WTC11 (cell line): ENCODE data around the gene PLK3. TPM values are rescaled to one million over a fixed set of nuclear protein-coding genes. Genes with fewer than 3 reads are reported as not detected.

Source experiments
- ATAC-seq: fragments of 200-7000 bp; cut with Tn5 transposase; 2 replicates; pipeline ENCODE4 v1.10.0; 2021; ENCODE audit warnings: mild to moderate bottlenecking, moderate library complexity
- CTCF ChIA-PET: fragments of 300-600 bp; sonication (Branson Sonifier 250); formaldehyde crosslinking; loops from one replicate; lab custom pipeline; 2021; ENCODE audit warnings: antibody characterized with exemption; lab: Charles Lee
- POLR2A ChIA-PET: fragments of 350-600 bp; sonication (Branson Sonifier 250); formaldehyde crosslinking; loops from one replicate; lab custom pipeline; 2021; ENCODE audit warnings: antibody characterized with exemption; lab: Charles Lee
- DNase-seq: peaks from one replicate; pipeline ENCODE4 v3.0.0; 2021; ENCODE audit warnings: low spot score
- H3K27ac Mint-ChIP-seq: 2 replicates; pipeline ENCODE4 v1.8.0; 2021; ENCODE audit warnings: mixed read lengths
- H3K27me3 Mint-ChIP-seq: 2 replicates; pipeline ENCODE4 v1.8.0; 2021; ENCODE audit warnings: low read depth, mild to moderate bottlenecking, moderate library complexity, mixed read lengths
- H3K36me3 Mint-ChIP-seq: 2 replicates; pipeline ENCODE4 v1.8.0; 2021; ENCODE audit warnings: mixed read lengths
- H3K4me1 Mint-ChIP-seq: 2 replicates; pipeline ENCODE4 v1.8.0; 2022; ENCODE audit warnings: mixed read lengths
- H3K4me3 Mint-ChIP-seq: 2 replicates; pipeline ENCODE4 v1.8.0; 2021; ENCODE audit warnings: mild to moderate bottlenecking, moderate library complexity, mixed read lengths
- H3K9me3 Mint-ChIP-seq: 2 replicates; pipeline ENCODE4 v1.8.0; 2021; ENCODE audit warnings: mixed read lengths
- ATF1 ChIP-seq: sonication (generic); formaldehyde crosslinking; IDR thresholded peaks from 2 replicates; pipeline ENCODE4 v1.8.1; 2023; ENCODE audit warnings: mild to moderate bottlenecking, moderate library complexity, missing genetic modification reagents
- CREM ChIP-seq: sonication (generic); formaldehyde crosslinking; IDR thresholded peaks from 2 replicates; pipeline ENCODE4 v1.8.1; 2022; ENCODE audit warnings: mild to moderate bottlenecking, missing genetic modification reagents, moderate library complexity
- FOXK1 ChIP-seq: sonication (generic); formaldehyde crosslinking; IDR thresholded peaks from 2 replicates; pipeline ENCODE4 v1.8.0; 2022; ENCODE audit warnings: mild to moderate bottlenecking, moderate library complexity, missing genetic modification reagents
- FOXP1 ChIP-seq: sonication (generic); formaldehyde crosslinking; IDR thresholded peaks from 2 replicates; pipeline ENCODE4 v1.8.0; 2022; ENCODE audit warnings: missing genetic modification reagents, mild to moderate bottlenecking, moderate library complexity, borderline replicate concordance
- GABPB1 ChIP-seq: sonication (generic); formaldehyde crosslinking; IDR thresholded peaks from 2 replicates; pipeline ENCODE4 v1.8.1; 2023; ENCODE audit warnings: mild to moderate bottlenecking, missing genetic modification reagents
- GRHL2 ChIP-seq: fragments of 250-450 bp; sonication (Bioruptor Pico); IDR thresholded peaks from 2 replicates; pipeline ENCODE4 v1.8.0; 2022; ENCODE audit warnings: mild to moderate bottlenecking, moderate library complexity; ENCODE audit not compliant: insufficient replicate concordance, severe bottlenecking
- KAT7 ChIP-seq: sonication (generic); formaldehyde crosslinking; IDR thresholded peaks from 2 replicates; pipeline ENCODE4 v1.8.1; 2023; ENCODE audit warnings: missing genetic modification reagents, mild to moderate bottlenecking, borderline replicate concordance
- MXD4 ChIP-seq: fragments of 250-450 bp; sonication (Bioruptor Pico); IDR thresholded peaks from 2 replicates; pipeline ENCODE4 v1.8.0; 2021; ENCODE audit warnings: mild to moderate bottlenecking, moderate library complexity, borderline replicate concordance
- NFE2L1 ChIP-seq: sonication (generic); formaldehyde crosslinking; IDR thresholded peaks from 2 replicates; pipeline ENCODE4 v1.8.1; 2023; ENCODE audit warnings: missing genetic modification reagents
- NFYB ChIP-seq: sonication (generic); formaldehyde crosslinking; conservative IDR thresholded peaks from 2 replicates; pipeline ENCODE4 v1.8.0; 2022; ENCODE audit warnings: low read depth, missing genetic modification reagents
- TP53 ChIP-seq: sonication (generic); formaldehyde crosslinking; IDR thresholded peaks from 2 replicates; pipeline ENCODE4 v1.8.1; 2023; ENCODE audit warnings: mild to moderate bottlenecking, missing genetic modification reagents
- ZNF232 ChIP-seq: sonication (generic); formaldehyde crosslinking; IDR thresholded peaks from 2 replicates; pipeline ENCODE4 v1.8.0; 2022; ENCODE audit warnings: mild to moderate bottlenecking, missing genetic modification reagents
- ZNF416 ChIP-seq: fragments of 250-450 bp; sonication (Bioruptor Pico); IDR thresholded peaks from 2 replicates; pipeline ENCODE4 v1.9.0; 2021; ENCODE audit warnings: mild to moderate bottlenecking, inconsistent platforms
- total RNA-seq: library from RNA; stranded (reverse); gene quantifications from 3 replicates; pipeline ENCODE4 v1.2.3, GENCODE V29; 2021
- TF ChIP-seq, protein P1 (sequence below): sonication (generic); formaldehyde crosslinking; IDR thresholded peaks from 2 replicates; pipeline ENCODE4 v1.8.1; 2022; ENCODE audit warnings: missing genetic modification reagents, borderline replicate concordance
- TF ChIP-seq, protein P2 (sequence below): sonication (generic); formaldehyde crosslinking; IDR thresholded peaks from 2 replicates; pipeline ENCODE4 v1.8.1; 2023; ENCODE audit warnings: mild to moderate bottlenecking, moderate library complexity, missing genetic modification reagents
- TF ChIP-seq, protein P3 (sequence below): sonication (generic); formaldehyde crosslinking; IDR thresholded peaks from 2 replicates; pipeline ENCODE4 v1.8.0; 2022; ENCODE audit warnings: mild to moderate bottlenecking, missing genetic modification reagents
- TF ChIP-seq, protein P4 (sequence below): sonication (generic); formaldehyde crosslinking; IDR thresholded peaks from 2 replicates; pipeline ENCODE4 v1.8.1; 2023; ENCODE audit warnings: mild to moderate bottlenecking, missing genetic modification reagents
- TF ChIP-seq, protein P5 (sequence below): sonication (generic); formaldehyde crosslinking; IDR thresholded peaks from 2 replicates; pipeline ENCODE4 v1.8.0; 2023; ENCODE audit warnings: mild to moderate bottlenecking, missing genetic modification reagents
- TF ChIP-seq, protein P6 (sequence below): sonication (generic); formaldehyde crosslinking; IDR thresholded peaks from 2 replicates; pipeline ENCODE4 v1.8.0; 2022; ENCODE audit warnings: mild to moderate bottlenecking, missing genetic modification reagents
- TF ChIP-seq, protein P7 (sequence below): sonication (generic); formaldehyde crosslinking; IDR thresholded peaks from 2 replicates; pipeline ENCODE4 v1.8.0; 2023; ENCODE audit warnings: missing genetic modification reagents, mild to moderate bottlenecking, borderline replicate concordance

PLK3 gene
- total RNA-seq, 1 experiment from 2014 or later = 16.4 TPM

DNA sequence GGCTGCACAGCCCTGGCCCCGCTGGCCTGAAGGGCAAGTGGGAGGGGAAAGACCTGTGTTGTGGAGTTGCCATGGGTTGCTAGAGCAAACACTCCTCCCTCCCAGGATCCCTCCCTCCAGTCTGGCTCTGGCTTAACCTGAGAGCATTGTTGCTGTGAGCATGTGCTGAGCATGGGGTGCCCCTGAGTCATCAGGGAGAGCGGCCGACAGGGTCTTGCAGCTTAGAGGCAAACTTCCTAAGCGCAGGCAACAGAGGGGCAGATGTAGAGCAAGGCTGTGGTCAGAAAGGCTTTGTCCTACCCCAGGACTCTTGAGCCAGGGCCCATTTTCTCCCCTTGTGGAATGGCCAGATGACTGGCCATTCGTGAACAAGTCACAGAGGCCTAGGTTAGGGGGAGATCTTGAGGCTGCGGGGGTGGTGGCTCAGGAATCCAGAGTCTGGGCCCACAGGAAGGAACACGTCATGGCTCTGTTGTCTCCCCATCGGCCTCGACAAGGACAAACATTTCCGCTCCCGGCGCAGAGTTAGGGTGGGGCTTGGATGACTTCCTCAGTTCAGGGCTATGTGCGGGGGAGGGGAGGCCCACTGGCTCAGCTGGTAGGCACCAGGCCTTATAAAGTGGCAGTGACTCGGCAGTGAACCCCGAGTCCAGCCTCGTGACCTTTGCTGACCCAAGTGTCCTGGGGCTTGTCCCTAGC is 7.3 kb downstream of the PLK3 start:
- ChIA-PET CTCF (interaction anchor here (0.5 to 2.9 kb wide), 15 partner anchors 7 to 625 kb away, joined by 3 to 44 read pairs (median 8); partner anchors contain the start of genes BEST4, PLK3 and RNU5D-1), POLR2A (interaction anchor here (0.9 to 2.6 kb wide), 8 partner anchors 7 to 179 kb away, joined by 3 to 24 read pairs (median 4); partner anchors contain the start of genes EIF2B3, PLK3, RNU5D-1 and RPS8)
- peak; percentile 70 for ATAC-seq
- DNase-seq = peak; percentile 77
- H3K27me3 Mint-ChIP-seq = peaks cover 7% of the 10 kb centered on the region
- H3K36me3 Mint-ChIP-seq = peaks cover 16% of the 10 kb centered on the region
- no peaks in the 10 kb centered on the region for H3K9me3 Mint-ChIP-seq
- peaks cover 32% of the 10 kb centered on the region for H3K4me1 Mint-ChIP-seq
- H3K4me3 Mint-ChIP-seq = peak overlapping the region; percentile 19; the same call in 1 of the 2 replicates
- H3K27ac Mint-ChIP-seq = peak overlapping the region; percentile 100
- TF ChIP-seq CREM (CRISPR knock-in tag) = peak; percentile 30; the same call in 1 of the 2 replicates
- TF ChIP-seq FOXK1 = peak; percentile 84
- TF ChIP-seq ZNF416 (CRISPR knock-in tag) = no peak
- TF ChIP-seq NFYB = no peak
- TF ChIP-seq FOXP1 (CRISPR knock-in tag) = peak; percentile 75; the same call in 1 of the 2 replicates
- TF ChIP-seq ATF1 (CRISPR knock-in tag) = 0 out of 2 replicates have a peak, but pooled peaks have one; percentile 20
- peak; percentile 85 for TF ChIP-seq GABPB1
- TF ChIP-seq MXD4 (CRISPR knock-in tag) = no peak
- peak; percentile 13; the same call in 1 of the 2 replicates for TF ChIP-seq NFE2L1 (CRISPR knock-in tag)
- TF ChIP-seq ZNF232 (CRISPR knock-in tag) = 0 out of 2 replicates have a peak, but pooled peaks have one; percentile 18
- TF ChIP-seq, protein P1, sequence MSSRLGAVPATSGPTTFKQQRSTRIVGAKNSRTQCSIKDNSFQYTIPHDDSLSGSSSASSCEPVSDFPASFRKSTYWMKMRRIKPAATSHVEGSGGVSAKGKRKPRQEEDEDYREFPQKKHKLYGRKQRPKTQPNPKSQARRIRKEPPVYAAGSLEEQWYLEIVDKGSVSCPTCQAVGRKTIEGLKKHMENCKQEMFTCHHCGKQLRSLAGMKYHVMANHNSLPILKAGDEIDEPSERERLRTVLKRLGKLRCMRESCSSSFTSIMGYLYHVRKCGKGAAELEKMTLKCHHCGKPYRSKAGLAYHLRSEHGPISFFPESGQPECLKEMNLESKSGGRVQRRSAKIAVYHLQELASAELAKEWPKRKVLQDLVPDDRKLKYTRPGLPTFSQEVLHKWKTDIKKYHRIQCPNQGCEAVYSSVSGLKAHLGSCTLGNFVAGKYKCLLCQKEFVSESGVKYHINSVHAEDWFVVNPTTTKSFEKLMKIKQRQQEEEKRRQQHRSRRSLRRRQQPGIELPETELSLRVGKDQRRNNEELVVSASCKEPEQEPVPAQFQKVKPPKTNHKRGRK (CRISPR knock-in tag) = no peak
- TF ChIP-seq, protein P2, sequence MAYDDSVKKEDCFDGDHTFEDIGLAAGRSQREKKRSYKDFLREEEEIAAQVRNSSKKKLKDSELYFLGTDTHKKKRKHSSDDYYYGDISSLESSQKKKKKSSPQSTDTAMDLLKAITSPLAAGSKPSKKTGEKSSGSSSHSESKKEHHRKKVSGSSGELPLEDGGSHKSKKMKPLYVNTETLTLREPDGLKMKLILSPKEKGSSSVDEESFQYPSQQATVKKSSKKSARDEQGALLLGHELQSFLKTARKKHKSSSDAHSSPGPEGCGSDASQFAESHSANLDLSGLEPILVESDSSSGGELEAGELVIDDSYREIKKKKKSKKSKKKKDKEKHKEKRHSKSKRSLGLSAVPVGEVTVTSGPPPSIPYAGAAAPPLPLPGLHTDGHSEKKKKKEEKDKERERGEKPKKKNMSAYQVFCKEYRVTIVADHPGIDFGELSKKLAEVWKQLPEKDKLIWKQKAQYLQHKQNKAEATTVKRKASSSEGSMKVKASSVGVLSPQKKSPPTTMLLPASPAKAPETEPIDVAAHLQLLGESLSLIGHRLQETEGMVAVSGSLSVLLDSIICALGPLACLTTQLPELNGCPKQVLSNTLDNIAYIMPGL (CRISPR knock-in tag) = 0 out of 2 replicates have a peak, but pooled peaks have one; percentile 51
- TF ChIP-seq, protein P3, sequence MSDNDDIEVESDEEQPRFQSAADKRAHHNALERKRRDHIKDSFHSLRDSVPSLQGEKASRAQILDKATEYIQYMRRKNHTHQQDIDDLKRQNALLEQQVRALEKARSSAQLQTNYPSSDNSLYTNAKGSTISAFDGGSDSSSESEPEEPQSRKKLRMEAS (CRISPR knock-in tag) = peak; percentile 86
- TF ChIP-seq, protein P4, sequence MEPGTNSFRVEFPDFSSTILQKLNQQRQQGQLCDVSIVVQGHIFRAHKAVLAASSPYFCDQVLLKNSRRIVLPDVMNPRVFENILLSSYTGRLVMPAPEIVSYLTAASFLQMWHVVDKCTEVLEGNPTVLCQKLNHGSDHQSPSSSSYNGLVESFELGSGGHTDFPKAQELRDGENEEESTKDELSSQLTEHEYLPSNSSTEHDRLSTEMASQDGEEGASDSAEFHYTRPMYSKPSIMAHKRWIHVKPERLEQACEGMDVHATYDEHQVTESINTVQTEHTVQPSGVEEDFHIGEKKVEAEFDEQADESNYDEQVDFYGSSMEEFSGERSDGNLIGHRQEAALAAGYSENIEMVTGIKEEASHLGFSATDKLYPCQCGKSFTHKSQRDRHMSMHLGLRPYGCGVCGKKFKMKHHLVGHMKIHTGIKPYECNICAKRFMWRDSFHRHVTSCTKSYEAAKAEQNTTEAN (CRISPR knock-in tag) = 0 out of 2 replicates have a peak, but pooled peaks have one; percentile 65
- TF ChIP-seq, protein P5, sequence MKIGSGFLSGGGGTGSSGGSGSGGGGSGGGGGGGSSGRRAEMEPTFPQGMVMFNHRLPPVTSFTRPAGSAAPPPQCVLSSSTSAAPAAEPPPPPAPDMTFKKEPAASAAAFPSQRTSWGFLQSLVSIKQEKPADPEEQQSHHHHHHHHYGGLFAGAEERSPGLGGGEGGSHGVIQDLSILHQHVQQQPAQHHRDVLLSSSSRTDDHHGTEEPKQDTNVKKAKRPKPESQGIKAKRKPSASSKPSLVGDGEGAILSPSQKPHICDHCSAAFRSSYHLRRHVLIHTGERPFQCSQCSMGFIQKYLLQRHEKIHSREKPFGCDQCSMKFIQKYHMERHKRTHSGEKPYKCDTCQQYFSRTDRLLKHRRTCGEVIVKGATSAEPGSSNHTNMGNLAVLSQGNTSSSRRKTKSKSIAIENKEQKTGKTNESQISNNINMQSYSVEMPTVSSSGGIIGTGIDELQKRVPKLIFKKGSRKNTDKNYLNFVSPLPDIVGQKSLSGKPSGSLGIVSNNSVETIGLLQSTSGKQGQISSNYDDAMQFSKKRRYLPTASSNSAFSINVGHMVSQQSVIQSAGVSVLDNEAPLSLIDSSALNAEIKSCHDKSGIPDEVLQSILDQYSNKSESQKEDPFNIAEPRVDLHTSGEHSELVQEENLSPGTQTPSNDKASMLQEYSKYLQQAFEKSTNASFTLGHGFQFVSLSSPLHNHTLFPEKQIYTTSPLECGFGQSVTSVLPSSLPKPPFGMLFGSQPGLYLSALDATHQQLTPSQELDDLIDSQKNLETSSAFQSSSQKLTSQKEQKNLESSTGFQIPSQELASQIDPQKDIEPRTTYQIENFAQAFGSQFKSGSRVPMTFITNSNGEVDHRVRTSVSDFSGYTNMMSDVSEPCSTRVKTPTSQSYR (CRISPR knock-in tag) = peak; percentile 80
- TF ChIP-seq, protein P6, sequence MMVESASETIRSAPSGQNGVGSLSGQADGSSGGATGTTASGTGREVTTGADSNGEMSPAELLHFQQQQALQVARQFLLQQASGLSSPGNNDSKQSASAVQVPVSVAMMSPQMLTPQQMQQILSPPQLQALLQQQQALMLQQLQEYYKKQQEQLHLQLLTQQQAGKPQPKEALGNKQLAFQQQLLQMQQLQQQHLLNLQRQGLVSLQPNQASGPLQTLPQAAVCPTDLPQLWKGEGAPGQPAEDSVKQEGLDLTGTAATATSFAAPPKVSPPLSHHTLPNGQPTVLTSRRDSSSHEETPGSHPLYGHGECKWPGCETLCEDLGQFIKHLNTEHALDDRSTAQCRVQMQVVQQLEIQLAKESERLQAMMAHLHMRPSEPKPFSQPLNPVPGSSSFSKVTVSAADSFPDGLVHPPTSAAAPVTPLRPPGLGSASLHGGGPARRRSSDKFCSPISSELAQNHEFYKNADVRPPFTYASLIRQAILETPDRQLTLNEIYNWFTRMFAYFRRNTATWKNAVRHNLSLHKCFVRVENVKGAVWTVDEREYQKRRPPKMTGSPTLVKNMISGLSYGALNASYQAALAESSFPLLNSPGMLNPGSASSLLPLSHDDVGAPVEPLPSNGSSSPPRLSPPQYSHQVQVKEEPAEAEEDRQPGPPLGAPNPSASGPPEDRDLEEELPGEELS (CRISPR knock-in tag) = no peak
- TF ChIP-seq TP53 (CRISPR knock-in tag) = no peak
- TF ChIP-seq, protein P7, sequence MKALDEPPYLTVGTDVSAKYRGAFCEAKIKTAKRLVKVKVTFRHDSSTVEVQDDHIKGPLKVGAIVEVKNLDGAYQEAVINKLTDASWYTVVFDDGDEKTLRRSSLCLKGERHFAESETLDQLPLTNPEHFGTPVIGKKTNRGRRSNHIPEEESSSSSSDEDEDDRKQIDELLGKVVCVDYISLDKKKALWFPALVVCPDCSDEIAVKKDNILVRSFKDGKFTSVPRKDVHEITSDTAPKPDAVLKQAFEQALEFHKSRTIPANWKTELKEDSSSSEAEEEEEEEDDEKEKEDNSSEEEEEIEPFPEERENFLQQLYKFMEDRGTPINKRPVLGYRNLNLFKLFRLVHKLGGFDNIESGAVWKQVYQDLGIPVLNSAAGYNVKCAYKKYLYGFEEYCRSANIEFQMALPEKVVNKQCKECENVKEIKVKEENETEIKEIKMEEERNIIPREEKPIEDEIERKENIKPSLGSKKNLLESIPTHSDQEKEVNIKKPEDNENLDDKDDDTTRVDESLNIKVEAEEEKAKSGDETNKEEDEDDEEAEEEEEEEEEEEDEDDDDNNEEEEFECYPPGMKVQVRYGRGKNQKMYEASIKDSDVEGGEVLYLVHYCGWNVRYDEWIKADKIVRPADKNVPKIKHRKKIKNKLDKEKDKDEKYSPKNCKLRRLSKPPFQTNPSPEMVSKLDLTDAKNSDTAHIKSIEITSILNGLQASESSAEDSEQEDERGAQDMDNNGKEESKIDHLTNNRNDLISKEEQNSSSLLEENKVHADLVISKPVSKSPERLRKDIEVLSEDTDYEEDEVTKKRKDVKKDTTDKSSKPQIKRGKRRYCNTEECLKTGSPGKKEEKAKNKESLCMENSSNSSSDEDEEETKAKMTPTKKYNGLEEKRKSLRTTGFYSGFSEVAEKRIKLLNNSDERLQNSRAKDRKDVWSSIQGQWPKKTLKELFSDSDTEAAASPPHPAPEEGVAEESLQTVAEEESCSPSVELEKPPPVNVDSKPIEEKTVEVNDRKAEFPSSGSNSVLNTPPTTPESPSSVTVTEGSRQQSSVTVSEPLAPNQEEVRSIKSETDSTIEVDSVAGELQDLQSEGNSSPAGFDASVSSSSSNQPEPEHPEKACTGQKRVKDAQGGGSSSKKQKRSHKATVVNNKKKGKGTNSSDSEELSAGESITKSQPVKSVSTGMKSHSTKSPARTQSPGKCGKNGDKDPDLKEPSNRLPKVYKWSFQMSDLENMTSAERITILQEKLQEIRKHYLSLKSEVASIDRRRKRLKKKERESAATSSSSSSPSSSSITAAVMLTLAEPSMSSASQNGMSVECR = no peak
- no peak for TF ChIP-seq KAT7 (CRISPR knock-in tag)
- no peak for TF ChIP-seq GRHL2 (CRISPR knock-in tag)
